H1 (cell line): Measurements from ENCODE around the gene CDCA5. TPM values are rescaled to one million over a fixed set of nuclear protein-coding genes. Genes with fewer than 3 reads are reported as not detected.

Experiments
- CTCF ChIA-PET: fragments of 300-600 bp; sonication (Branson Sonifier 250); formaldehyde crosslinking; loops from one replicate; lab custom pipeline; 2021; ENCODE audit not compliant: partially characterized antibody; lab: Charles Lee
- POLR2A ChIA-PET: fragments of 300-600 bp; sonication (Branson Sonifier 250); formaldehyde crosslinking; loops from one replicate; lab custom pipeline; 2021; ENCODE audit warnings: inconsistent platforms; ENCODE audit not compliant: partially characterized antibody; lab: Charles Lee
- DNase-seq, 2 experiments: peaks; one replicate each; pipeline versions ENCODE4 v3.0.0 to v3.0.0-alpha.2; 2010 to 2022; ENCODE audit warnings: low spot score in 2 of 2, low read depth in 1 of 2, mixed read lengths in 1 of 2
- FAIRE-seq: peaks from 2 replicates; lab custom pipeline; 2011; peaks lifted over from hg19 to GRCh38; lab: Jason Lieb, UNC
- H2AFZ ChIP-seq: 2 replicates; pipeline ENCODE4 v1.8.1; 2012; ENCODE audit warnings: low read length, inconsistent platforms
- H2AK5ac ChIP-seq: 2 replicates; pipeline ENCODE4 v1.6.1; 2013; ENCODE audit warnings: low read depth, low read length
- H2BK120ac ChIP-seq: replicated peaks from 2 replicates; pipeline ENCODE3; 2013; ENCODE audit warnings: low read depth, low read length, inconsistent platforms
- H2BK12ac ChIP-seq: 2 replicates; pipeline ENCODE4 v1.6.1; 2013; ENCODE audit warnings: low read depth, low read length
- H2BK15ac ChIP-seq: 2 replicates; pipeline ENCODE4 v1.6.1; 2013; ENCODE audit warnings: low read length
- H2BK20ac ChIP-seq: 2 replicates; pipeline ENCODE4 v1.6.1; 2013; ENCODE audit warnings: low read length
- H2BK5ac ChIP-seq: 2 replicates; pipeline ENCODE4 v1.6.1; 2013; ENCODE audit warnings: low read depth, low read length
- H3K14ac ChIP-seq: 2 replicates; pipeline ENCODE4 v1.6.1; 2013; ENCODE audit warnings: inconsistent platforms; ENCODE audit not compliant: insufficient read length
- H3K18ac ChIP-seq: 2 replicates; pipeline ENCODE4 v1.6.1; 2013; ENCODE audit warnings: low read length; ENCODE audit errors: extremely low read depth
- H3K23ac ChIP-seq: 2 replicates; pipeline ENCODE4 v1.6.1; 2013; ENCODE audit warnings: inconsistent platforms; ENCODE audit not compliant: insufficient read length
- H3K23me2 ChIP-seq: 2 replicates; pipeline ENCODE4 v1.6.1; 2013; ENCODE audit warnings: low read depth, low read length
- H3K27ac ChIP-seq: 2 replicates; pipeline ENCODE4 v1.6.1; 2011; ENCODE audit warnings: low read depth, low read length, inconsistent platforms
- H3K27me3 ChIP-seq, 4 experiments: replicated peaks in 1 of 4; 1 replicate in 1 of 4; 2 replicates in 3 of 4; pipeline versions ENCODE4 v1.6.1 to v1.8.1; 2011 to 2013; ENCODE audit warnings: low read length in 3 of 4, mild to moderate bottlenecking in 3 of 4, inconsistent platforms in 2 of 4, mixed read lengths in 2 of 4, moderate library complexity in 1 of 4; ENCODE audit not compliant: control insufficient read depth in 3 of 4, insufficient read depth in 3 of 4; ENCODE audit errors: extremely low read depth in 1 of 4
- H3K36me3 ChIP-seq, 4 experiments: 2 replicates each; pipeline versions ENCODE4 v1.6.1 to v1.8.1; 2011 to 2013; ENCODE audit warnings: mild to moderate bottlenecking in 4 of 4, low read length in 3 of 4, moderate library complexity in 2 of 4, control low read depth in 1 of 4, inconsistent platforms in 1 of 4; ENCODE audit not compliant: insufficient read depth in 4 of 4, control insufficient read depth in 2 of 4
- H3K4ac ChIP-seq: replicated peaks from 2 replicates; pipeline ENCODE3; 2013; ENCODE audit warnings: low read length, low read depth, mixed read lengths, inconsistent platforms; ENCODE audit not compliant: insufficient read length
- H3K4me1 ChIP-seq, 4 experiments: replicated peaks in 1 of 4; 1 replicate in 1 of 4; 2 replicates in 3 of 4; pipeline versions ENCODE4 v1.6.1 to v1.8.1; 2011 to 2013; ENCODE audit warnings: low read length in 3 of 4, inconsistent platforms in 2 of 4, mixed read lengths in 1 of 4; ENCODE audit not compliant: insufficient read depth in 4 of 4, control insufficient read depth in 3 of 4
- H3K4me2 ChIP-seq, 2 experiments: 2 replicates each; pipeline versions ENCODE4 v1.6.1 to v1.8.1; 2011 to 2013; ENCODE audit warnings: low read depth in 2 of 2, low read length in 2 of 2, control low read depth in 1 of 2, inconsistent platforms in 1 of 2, mild to moderate bottlenecking in 1 of 2; ENCODE audit not compliant: insufficient read depth in 1 of 2
- H3K4me3 ChIP-seq, 4 experiments: fragments of 200-600, 300-600 bp in 1 of 4; sonication (generic), shearing (Covaris generic), sonication (Bioruptor Twin) in 1 of 4; 2 replicates each; pipeline versions ENCODE4 v1.5.1 to v1.8.1; 2011 to 2016; ENCODE audit warnings: low read length in 4 of 4, low read depth in 3 of 4, control low read depth in 2 of 4, inconsistent platforms in 2 of 4, mild to moderate bottlenecking in 2 of 4, mixed read lengths in 1 of 4, moderate library complexity in 1 of 4; ENCODE audit not compliant: insufficient read depth in 2 of 4; ENCODE audit errors: extremely low read depth in 1 of 4
- H3K56ac ChIP-seq: replicated peaks from 2 replicates; pipeline ENCODE3; 2013; ENCODE audit warnings: low read depth, mild to moderate bottlenecking, mixed read lengths, low read length, inconsistent platforms; ENCODE audit not compliant: insufficient read length
- H3K79me1 ChIP-seq: 2 replicates; pipeline ENCODE4 v1.6.1; 2013; ENCODE audit warnings: low read depth, low read length, control low read depth
- H3K79me2 ChIP-seq, 2 experiments: 2 replicates each; pipeline versions ENCODE4 v1.6.1 to v1.8.1; 2012 to 2013; ENCODE audit warnings: low read length in 2 of 2, mild to moderate bottlenecking in 2 of 2, inconsistent platforms in 1 of 2; ENCODE audit not compliant: insufficient read depth in 2 of 2, control insufficient read depth in 1 of 2
- H3K9ac ChIP-seq, 4 experiments: replicated peaks in 1 of 4; 1 replicate in 1 of 4; 2 replicates in 3 of 4; pipeline versions ENCODE4 v1.6.1 to v1.8.1; 2011 to 2013; ENCODE audit warnings: low read depth in 3 of 4, low read length in 3 of 4, control low read depth in 2 of 4, mild to moderate bottlenecking in 2 of 4, moderate library complexity in 2 of 4, inconsistent platforms in 1 of 4; ENCODE audit errors: extremely low read depth in 1 of 4
- H3K9me3 ChIP-seq, 2 experiments: 2 replicates each; pipeline versions ENCODE4 v1.6.1 to v1.8.1; 2012 to 2013; ENCODE audit warnings: mild to moderate bottlenecking in 2 of 2, moderate library complexity in 2 of 2, control low read depth in 1 of 2, inconsistent platforms in 1 of 2, low read depth in 1 of 2, low read length in 1 of 2, mixed read lengths in 1 of 2; ENCODE audit not compliant: insufficient read depth in 2 of 2
- H4K20me1 ChIP-seq, 2 experiments: replicated peaks in 1 of 2; 2 replicates each; pipeline versions ENCODE3 to v1.8.1; 2011 to 2013; ENCODE audit warnings: inconsistent platforms in 2 of 2, low read length in 2 of 2, mild to moderate bottlenecking in 1 of 2; ENCODE audit not compliant: insufficient read depth in 2 of 2, control insufficient read depth in 1 of 2
- H4K5ac ChIP-seq: 2 replicates; pipeline ENCODE4 v1.6.1; 2013; ENCODE audit warnings: low read length, low read depth, mixed read lengths, inconsistent platforms; ENCODE audit not compliant: insufficient read length
- H4K8ac ChIP-seq: 2 replicates; pipeline ENCODE4 v1.8.0; 2013; ENCODE audit warnings: mild to moderate bottlenecking, moderate library complexity, low read length, inconsistent platforms; ENCODE audit not compliant: insufficient read depth; ENCODE audit errors: extremely low read depth
- H4K91ac ChIP-seq: replicated peaks from 2 replicates; pipeline ENCODE3; 2013; ENCODE audit warnings: low read length, mixed read lengths, inconsistent platforms; ENCODE audit not compliant: insufficient read length
- BCL11A ChIP-seq, 2 experiments: IDR thresholded peaks; one replicate each; pipeline ENCODE4 v1.6.1; 2011; ENCODE audit warnings: low read depth in 2 of 2, low read length in 2 of 2, mild to moderate bottlenecking in 2 of 2
- BRCA1 ChIP-seq: IDR thresholded peaks from 2 replicates; pipeline ENCODE4 v1.6.1; 2012; ENCODE audit warnings: low read depth, low read length, improper control_type of control experiment
- E2F6 ChIP-seq: IDR thresholded peaks from 2 replicates; pipeline ENCODE4 v1.6.1; 2012; ENCODE audit warnings: inconsistent platforms
- EGR1 ChIP-seq: IDR thresholded peaks from 2 replicates; pipeline ENCODE4 v1.6.1; 2011; ENCODE audit warnings: low read depth, low read length, borderline replicate concordance
- FOSL1 ChIP-seq: IDR thresholded peaks from 2 replicates; pipeline ENCODE4 v1.6.1; 2011; ENCODE audit warnings: mild to moderate bottlenecking, low read depth, low read length, moderate library complexity; ENCODE audit not compliant: insufficient read depth
- TEAD4 ChIP-seq: IDR thresholded peaks from 2 replicates; pipeline ENCODE4 v1.6.1; 2012; ENCODE audit warnings: low read depth, low read length, inconsistent platforms, mixed read lengths
- WGBS, 2 experiments: shearing (Covaris generic) in 1 of 2; methylation state at CpG; one replicate each; pipeline versions ENCODE4 v1.1.6 to v1.1.7; 2013 to 2015; ENCODE audit warnings: low lambda C conversion rate in 2 of 2, mixed read lengths in 2 of 2, inconsistent platforms in 1 of 2, low coverage in 1 of 2, missing lambda C conversion rate in 1 of 2; ENCODE audit not compliant: insufficient replicate concordance in 2 of 2, insufficient coverage in 1 of 2, insufficient read length in 1 of 2; ENCODE audit errors: extremely low coverage in 1 of 2, missing lambda C conversion rate in 1 of 2; 5-methylcytosine and 5-hydroxymethylcytosine counted together
- long read RNA-seq, 2 experiments: library from RNA in 1 of 2; library from capped mRNA in 1 of 2; stranded (forward); transcript quantifications; one replicate each; pipeline ENCODE4 v2.0.0, GENCODE V29; 2021; ENCODE audit warnings: inconsistent platforms in 1 of 2
- polyA minus RNA-seq, 3 experiments: library from RNA; depleted of rRNA, polyadenylated mRNA; stranded (reverse); fragments of >200 nt; gene quantifications; 1 replicate in 2 of 3; 2 replicates in 1 of 3; pipeline ENCODE4 v1.2.3, GENCODE V29; 2011
- polyA plus RNA-seq, 7 experiments: library from polyadenylated mRNA; depleted of rRNA in 3 of 7; stranded (reverse) in 5 of 7; unstranded in 2 of 7; fragments of >200 nt in 5 of 7; fragments of 200-250 nt in 2 of 7; gene quantifications; 1 replicate in 5 of 7; 2 replicates in 1 of 7; 4 replicates in 1 of 7; pipeline versions ENCODE4 v1.2.1 to v1.2.3, GENCODE V29; 2011 to 2013; ENCODE audit warnings: missing spikeins in 2 of 7, mixed read lengths in 2 of 7
- total RNA-seq: library from RNA; stranded (reverse); fragmentation: NEBNext Ultra II Directional; extraction: Animal tissue kit (Norgen Biotek cat#: 25700); gene quantifications from 2 replicates; pipeline ENCODE4 v1.2.1, GENCODE V29; 2021

The CDCA5 gene
- total RNA-seq, result 87.0 and 90.0 TPM in 2 replicates
- 39.2 and 53.7 TPM in 2 replicates for polyA plus RNA-seq (2011; rRNA removed)
- polyA plus RNA-seq (2011; cell fraction: cytosol; rRNA removed), result 60.2 TPM
- 77.0 TPM for polyA plus RNA-seq (2011; cell fraction: nucleus; rRNA removed)
- polyA plus RNA-seq (2012, experiment 1 of 2), result 76.4 to 81.1 TPM (median 78.9 TPM) in 4 replicates
- polyA plus RNA-seq (2012, experiment 2 of 2), result 74.2 TPM
- polyA plus RNA-seq (2013, experiment 1 of 2), result 48.2 TPM
- polyA plus RNA-seq (2013, experiment 2 of 2), result 49.9 TPM
- 35.7 and 48.7 TPM in 2 replicates for polyA minus RNA-seq (2011; rRNA and poly(A)+ RNA removed)
- polyA minus RNA-seq (2011; cell fraction: cytosol; rRNA and poly(A)+ RNA removed), result 26.7 TPM
- polyA minus RNA-seq (2011; cell fraction: nucleus; rRNA and poly(A)+ RNA removed), result 34.7 TPM
- long read RNA-seq, experiment 1, transcript CDCA5-201 (6 exons, 2,587 nt), result major isoform, 24 of 61 reads
- long read RNA-seq, experiment 1, partial matches to known transcripts, result 9 of 61 reads
- long read RNA-seq, experiment 1, other reads (novel, unspliced or antisense), result 26 of 61 reads
- long read RNA-seq, experiment 2, transcript CDCA5-201 (6 exons, 2,587 nt), result major isoform, 53 of 114 reads
- long read RNA-seq, experiment 2, partial matches to known transcripts, result 2 of 114 reads
- long read RNA-seq, experiment 2, other reads (novel, unspliced or antisense), result 55 of 114 reads

DNA sequence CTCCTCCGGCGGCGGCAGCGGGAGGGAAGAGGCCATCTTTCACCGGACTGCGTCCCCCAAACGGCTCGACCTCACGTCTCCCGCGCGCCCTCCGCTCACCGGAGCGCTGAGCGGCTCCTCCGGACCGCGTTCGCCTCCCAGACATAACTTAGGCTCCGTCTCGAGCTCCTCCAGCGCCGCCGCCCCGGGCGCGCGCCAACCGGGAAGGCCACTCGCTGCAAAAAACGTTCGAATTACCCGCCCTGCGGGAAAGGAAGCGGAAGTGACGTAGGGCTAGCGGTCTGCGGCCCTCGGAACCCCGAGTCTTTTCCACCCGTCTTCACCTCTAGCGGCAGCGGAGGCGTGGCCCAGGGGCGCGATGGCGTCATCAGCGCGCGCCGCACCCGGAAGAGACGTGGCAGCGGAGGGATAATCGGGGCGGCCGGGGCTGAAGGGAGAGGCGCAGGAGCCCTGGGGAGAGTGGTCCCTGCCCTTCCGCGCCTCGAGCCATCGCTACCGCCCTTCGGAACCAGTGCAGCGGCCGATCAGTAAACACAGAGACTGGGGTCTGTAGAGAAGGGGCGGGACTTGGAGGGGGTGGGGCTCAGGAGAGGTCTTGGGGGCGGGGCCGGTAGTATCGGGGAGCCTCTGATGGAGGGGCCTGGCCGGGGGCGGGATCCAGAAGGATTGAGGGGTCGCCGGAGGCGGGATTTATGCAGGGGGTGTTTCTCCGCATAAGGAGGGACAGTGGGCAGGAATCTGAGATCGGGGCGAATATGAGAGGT is at the start of gene CDCA5, which contains the start of gene ZFPL1:
Gene CDCA5, minus strand, starts transcription at position 207 of the 764 bp plus-strand sequence. Its CDS starts 62 bp downstream, at position 145.
Gene ZFPL1, plus strand, starts transcription at position 389 of the 764 bp plus-strand sequence. CDS start 477 bp downstream, outside the sequence.
- H3K9me3 ChIP-seq, result no peaks in the 10 kb centered on the region
- no peak for TF ChIP-seq E2F6
- TF ChIP-seq BCL11A (IDR thresholded peaks at IDR 0.05; ENCODE audit: low read depth in 2 of 2, low read length in 2 of 2), result no peak
- TF ChIP-seq FOSL1, result no peak
- no peak for TF ChIP-seq EGR1
- TF ChIP-seq TEAD4, result no peak
- peak; percentile 36; the same call in 1 of the 2 replicates for TF ChIP-seq BRCA1

More for the DNA sequence above, at the start of gene CDCA5, which contains the start of gene ZFPL1:
- Histone ChIP-seq H2AK5ac (no peak within 1 kb of the TSS), H3K14ac (no peak within 1 kb of the TSS), H3K79me2 (peaks cover 10 to 33% of the 10 kb centered on the region in 2 experiments), H2BK20ac (no peak within 1 kb of the TSS), H3K27ac (peak within 1 kb of the TSS; percentile 94), H3K9ac (peak within 1 kb of the TSS; percentile 77 to 96 (median 87)), H2BK120ac (no peak within 1 kb of the TSS), H3K56ac (peak within 1 kb of the TSS; percentile 94), H4K8ac (peak within 1 kb of the TSS; percentile 99), H4K20me1 (peaks cover 0 to 4% of the 10 kb centered on the region in 2 experiments), H3K36me3 (peaks cover 18 to 35% (median 30%) of the 10 kb centered on the region in 4 experiments), H3K4me1 (peaks cover 0 to 9% (median 4%) of the 10 kb centered on the region in 4 experiments; a peak in 5 of 7 replicates), H3K23me2 (peaks cover 8% of the 10 kb centered on the region), H3K4me3 (peak within 1 kb of the TSS; percentile 92 to 99 (median 98)), H3K4me2 (peak within 1 kb of the TSS; percentile 88 to 98), H4K91ac (peak within 1 kb of the TSS; percentile 98), H2BK15ac (0 out of 2 replicates have a peak within 1 kb of the TSS, but pooled peaks have one; percentile 36), H2BK12ac (peak within 1 kb of the TSS; percentile 77; the same call in 1 of the 2 replicates), H3K18ac (peak within 1 kb of the TSS; percentile 99), H3K27me3 (no peaks in the 10 kb centered on the region), H4K5ac (peak within 1 kb of the TSS; percentile 100), H2AFZ (0 out of 2 replicates have a peak within 1 kb of the TSS, but pooled peaks have one; percentile 8), H3K79me1 (peaks cover 22% of the 10 kb centered on the region), H2BK5ac (peak within 1 kb of the TSS; percentile 90), H3K4ac (peak within 1 kb of the TSS; percentile 87), H3K23ac (no peak within 1 kb of the TSS)
- WGBS, 2 experiments, result 0% methylated on average over 70 of the region's 79 CpGs; no CpG with 5 or more reads in 1 of the 2 experiments
- DNase-seq (peak; percentile 70 to 98), FAIRE-seq (no peak)
- CTCF ChIA-PET, result interaction anchor here (1.1 to 1.7 kb wide), 6 partner anchors 16 to 235 kb away, joined by 3 to 5 read pairs (median 4); partner anchors contain the start of genes SAC3D1 and TM7SF2
- POLR2A ChIA-PET, result interaction anchor here (0.9 to 21.6 kb wide), 16 partner anchors 8 to 199 kb away, joined by 3 to 230 read pairs (median 6); partner anchors contain the start of genes CDCA5, SAC3D1, SYVN1 and TM7SF2
